ENCODE data around the gene CHRDL1. TPM values are rescaled to one million over a fixed set of nuclear protein-coding genes. Genes with fewer than 3 reads are reported as not detected.

CHRDL1 gene
- total and polyA plus RNA-seq, 2 of the 13 experiments (the other 11 are each of a cell fraction or from before 2014, with no cell fraction given): not detected

DNA sequence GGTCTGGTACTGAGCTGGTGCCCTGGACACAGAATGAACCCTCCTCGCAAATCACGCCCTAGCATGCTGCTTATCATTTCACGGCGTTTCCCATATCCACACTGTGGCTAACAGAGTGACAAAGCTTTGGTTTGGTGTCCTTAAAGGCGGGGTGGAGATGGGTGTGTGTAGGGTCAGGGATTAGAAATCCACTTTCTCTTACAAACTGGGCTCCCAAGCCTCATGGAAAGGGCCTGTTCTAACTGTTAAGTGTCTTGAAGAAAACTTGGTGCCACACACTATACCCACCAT lies 735 bp upstream of the CHRDL1 start:
- Histone ChIP-seq H3K36me3 (replicated peaks in 1 of 2; ENCODE audit: control insufficient read depth in 1 of 2, insufficient read depth in 2 of 2, low read length in 2 of 2) (no peaks in the 10 kb centered on the region), H3K9ac (ENCODE audit: insufficient read depth, low read depth, low read length) (no peak overlapping the region), H4K20me1 (ENCODE audit: insufficient read depth, low read length) (no peaks in the 10 kb centered on the region), H3K4me3 (replicated peaks in 1 of 3; ENCODE audit: insufficient read depth in 1 of 3, low read depth in 2 of 3, low read length in 3 of 3) (no peak overlapping the region), H2AFZ (ENCODE audit: low read length) (no peak overlapping the region), H3K4me1 (ENCODE audit: insufficient read depth, low read length) (no peaks in the 10 kb centered on the region), H3K9me3 (ENCODE audit: low read length) (no peaks in the 10 kb centered on the region), H3K79me2 (ENCODE audit: insufficient read depth, low read length) (no peaks in the 10 kb centered on the region), H3K27me3 (ENCODE audit: control insufficient read depth in 1 of 2, insufficient read depth in 2 of 2, low read length in 2 of 2) (peaks cover 0 to 9% of the 10 kb centered on the region in 2 experiments; a peak in 2 of 5 replicates), H3K27ac (ENCODE audit: extremely low read length, insufficient read depth, low read length) (no peak overlapping the region), H3K4me2 (ENCODE audit: low read depth, low read length) (no peak overlapping the region)
- no peak for ATAC-seq
- TF ChIP-seq UBTF (CRISPR knock-in tag; IDR thresholded peaks at IDR 0.05) (no peak), ZBTB21 (CRISPR knock-in tag; IDR thresholded peaks at IDR 0.05) (no peak), AHR (CRISPR knock-in tag; IDR thresholded peaks at IDR 0.05) (no peak)
- 0% methylated on average over 1 of the region's 5 CpGs for WGBS (ENCODE audit: low lambda C conversion rate)
- no peak for DNase-seq (ENCODE audit: low spot score)
- ChIA-PET CTCF (ENCODE audit: low intra/inter-chr PET ratio, low total read pairs) (no interaction called here), POLR2A (no interaction called here)
- in situ Hi-C loops (cut with HindIII; ENCODE audit: extremely low pct_ligation_motif_present, low pct_unique_long_range_greater_than_20kb): no loop called here
- intact Hi-C loops (cut with micrococcal nuclease; ENCODE audit: unreplicated experiment): no loop called here
- no peak for FAIRE-seq
- BruUV-seq (replicated peaks): no TSS peak

DNA sequence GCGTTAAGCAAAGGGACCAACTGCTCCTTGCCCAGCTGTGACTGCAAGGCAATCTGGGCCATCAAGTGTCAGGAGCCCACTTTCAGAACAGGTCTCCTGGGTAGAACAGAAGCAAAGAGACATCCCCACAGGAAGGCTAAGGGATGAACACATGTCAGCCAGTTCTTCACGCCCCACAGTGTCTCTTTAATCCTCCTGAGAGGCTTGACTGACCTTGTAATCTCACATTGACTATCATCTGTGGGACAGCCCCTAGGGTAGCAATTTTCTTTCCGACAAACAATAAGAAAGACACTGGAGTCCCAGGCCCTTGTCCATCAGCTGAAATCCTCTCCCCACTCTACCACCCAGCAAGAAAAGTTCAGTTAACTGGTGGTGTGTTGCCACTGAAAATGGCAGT lies 1.0 kb downstream of the CHRDL1 start:
- H3K27ac ChIP-seq (ENCODE audit: extremely low read length, insufficient read depth, low read length): no peak overlapping the region
- in situ Hi-C loops (cut with HindIII; ENCODE audit: extremely low pct_ligation_motif_present, low pct_unique_long_range_greater_than_20kb): no loop called here
- peaks cover 0 to 9% of the 10 kb centered on the region in 2 experiments; a peak in 2 of 5 replicates for H3K27me3 ChIP-seq (ENCODE audit: control insufficient read depth in 1 of 2, insufficient read depth in 2 of 2, low read length in 2 of 2)
- DNase-seq (ENCODE audit: low spot score) (no peak), FAIRE-seq (no peak), ATAC-seq (no peak)
- 0% methylated on average over 2 of the region's 3 CpGs for WGBS (ENCODE audit: low lambda C conversion rate)
- intact Hi-C loops (cut with micrococcal nuclease; ENCODE audit: unreplicated experiment): no loop called here
- BruUV-seq (replicated peaks): no TSS peak
- H3K9me3 ChIP-seq (ENCODE audit: low read length): no peaks in the 10 kb centered on the region
- ChIA-PET CTCF (ENCODE audit: low intra/inter-chr PET ratio, low total read pairs) (no interaction called here), POLR2A (no interaction called here)
- H3K4me3 ChIP-seq (replicated peaks in 1 of 3; ENCODE audit: insufficient read depth in 1 of 3, low read depth in 2 of 3, low read length in 3 of 3): no peak overlapping the region
- H2AFZ ChIP-seq (ENCODE audit: low read length): no peak overlapping the region
- H3K4me1 ChIP-seq (ENCODE audit: insufficient read depth, low read length): no peaks in the 10 kb centered on the region
- no peaks in the 10 kb centered on the region for H3K79me2 ChIP-seq (ENCODE audit: insufficient read depth, low read length)
- no peak overlapping the region for H3K4me2 ChIP-seq (ENCODE audit: low read depth, low read length)
- no peak overlapping the region for H3K9ac ChIP-seq (ENCODE audit: insufficient read depth, low read depth, low read length)
- H4K20me1 ChIP-seq (ENCODE audit: insufficient read depth, low read length): no peaks in the 10 kb centered on the region
- no peaks in the 10 kb centered on the region for H3K36me3 ChIP-seq (replicated peaks in 1 of 2; ENCODE audit: control insufficient read depth in 1 of 2, insufficient read depth in 2 of 2, low read length in 2 of 2)
- TF ChIP-seq FOSL2 (CRISPR knock-in tag; IDR thresholded peaks at IDR 0.05): no peak
- no peak for TF ChIP-seq ZNF607 (CRISPR knock-in tag; IDR thresholded peaks at IDR 0.05; ENCODE audit: borderline replicate concordance)
- TF ChIP-seq SNRNP70 (IDR thresholded peaks at IDR 0.05; ENCODE audit: low read depth, low read length): no peak
- TF ChIP-seq SP2 (CRISPR knock-in tag; IDR thresholded peaks at IDR 0.05): no peak
- TF ChIP-seq SMARCC2 (IDR thresholded peaks at IDR 0.05): no peak
- TF ChIP-seq ZNF644 (CRISPR knock-in tag; IDR thresholded peaks at IDR 0.05; ENCODE audit: low read depth): no peak
- no peak for TF ChIP-seq ZNF879 (CRISPR knock-in tag; IDR thresholded peaks at IDR 0.05)
- TF ChIP-seq ZNF570 (CRISPR knock-in tag; IDR thresholded peaks at IDR 0.05; ENCODE audit: borderline replicate concordance): no peak
- no peak for TF ChIP-seq ZUFSP (CRISPR knock-in tag; IDR thresholded peaks at IDR 0.05; ENCODE audit: borderline replicate concordance)
- no peak for TF ChIP-seq GPN1 (CRISPR knock-in tag; IDR thresholded peaks at IDR 0.05; ENCODE audit: borderline replicate concordance)
- no peak for TF ChIP-seq U2AF2 (IDR thresholded peaks at IDR 0.05; ENCODE audit: low read depth, low read length)
- no peak for TF ChIP-seq MATR3 (CRISPR knock-in tag; IDR thresholded peaks at IDR 0.05)
- TF ChIP-seq, protein P1, sequence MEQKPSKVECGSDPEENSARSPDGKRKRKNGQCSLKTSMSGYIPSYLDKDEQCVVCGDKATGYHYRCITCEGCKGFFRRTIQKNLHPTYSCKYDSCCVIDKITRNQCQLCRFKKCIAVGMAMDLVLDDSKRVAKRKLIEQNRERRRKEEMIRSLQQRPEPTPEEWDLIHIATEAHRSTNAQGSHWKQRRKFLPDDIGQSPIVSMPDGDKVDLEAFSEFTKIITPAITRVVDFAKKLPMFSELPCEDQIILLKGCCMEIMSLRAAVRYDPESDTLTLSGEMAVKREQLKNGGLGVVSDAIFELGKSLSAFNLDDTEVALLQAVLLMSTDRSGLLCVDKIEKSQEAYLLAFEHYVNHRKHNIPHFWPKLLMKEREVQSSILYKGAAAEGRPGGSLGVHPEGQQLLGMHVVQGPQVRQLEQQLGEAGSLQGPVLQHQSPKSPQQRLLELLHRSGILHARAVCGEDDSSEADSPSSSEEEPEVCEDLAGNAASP (CRISPR knock-in tag; IDR thresholded peaks at IDR 0.05; ENCODE audit: borderline replicate concordance): no peak
